ENCODE data around the gene MUC5B. TPM values are rescaled to one million over a fixed set of nuclear protein-coding genes. Genes with fewer than 3 reads are reported as not detected.

Gene MUC5B
- total and polyA plus RNA-seq, 2 of the 13 experiments (the other 11 are each of a cell fraction or from before 2014, with no cell fraction given), result 0.01 TPM; not detected in 1

- ATAC-seq, result no peak
- ChIA-PET POLR2A (no interaction called here), CTCF (ENCODE audit: low intra/inter-chr PET ratio, low total read pairs) (no interaction called here)
- peak; percentile 16; the same call in 1 of the 2 replicates for TF ChIP-seq ZBTB4 (CRISPR knock-in tag; IDR thresholded peaks at IDR 0.05; ENCODE audit: borderline replicate concordance)
- TF ChIP-seq ZBTB38 (CRISPR knock-in tag; IDR thresholded peaks at IDR 0.05), result peak; percentile 52; the same call in 1 of the 2 replicates
- no peak for TF ChIP-seq ZIK1 (CRISPR knock-in tag; IDR thresholded peaks at IDR 0.05; ENCODE audit: borderline replicate concordance, low read depth)
- TF ChIP-seq ZNF569 (CRISPR knock-in tag; IDR thresholded peaks at IDR 0.05; ENCODE audit: borderline replicate concordance), result no peak
- TF ChIP-seq ZNF747 (CRISPR knock-in tag; IDR thresholded peaks at IDR 0.05; ENCODE audit: borderline replicate concordance), result no peak
- no peak for TF ChIP-seq ZNF570 (CRISPR knock-in tag; IDR thresholded peaks at IDR 0.05; ENCODE audit: borderline replicate concordance)
- FAIRE-seq, result no peak
- H3K4me2 ChIP-seq (ENCODE audit: low read depth, low read length), result 0 out of 2 replicates have a peak overlapping the region, but pooled peaks have one; percentile 11
- H3K9me3 ChIP-seq (ENCODE audit: low read length), result no peaks in the 10 kb centered on the region
- in situ Hi-C loops (cut with HindIII; ENCODE audit: extremely low pct_ligation_motif_present, low pct_unique_long_range_greater_than_20kb) (loop anchor here (10.0 kb wide), 1 partner anchor 88 kb away; the partner anchor contains the start of gene BRSK2), intact Hi-C loops (cut with micrococcal nuclease; ENCODE audit: unreplicated experiment) (no loop called here)
- no TSS peak for BruUV-seq (replicated peaks)
- peaks cover 47% of the 10 kb centered on the region for H3K4me1 ChIP-seq (ENCODE audit: insufficient read depth, low read length)
- no peak for DNase-seq (ENCODE audit: low spot score)
- no peaks in the 10 kb centered on the region for H3K27me3 ChIP-seq (ENCODE audit: control insufficient read depth in 1 of 2, insufficient read depth in 2 of 2, low read length in 2 of 2)
- no peak overlapping the region for H3K4me3 ChIP-seq (replicated peaks in 1 of 3; ENCODE audit: insufficient read depth in 1 of 3, low read depth in 2 of 3, low read length in 3 of 3)
- no peak overlapping the region for H3K9ac ChIP-seq (ENCODE audit: insufficient read depth, low read depth, low read length)
- H3K79me2 ChIP-seq (ENCODE audit: insufficient read depth, low read length), result peaks cover 50% of the 10 kb centered on the region
- H3K36me3 ChIP-seq (replicated peaks in 1 of 2; ENCODE audit: control insufficient read depth in 1 of 2, insufficient read depth in 2 of 2, low read length in 2 of 2), result peaks cover 14 to 29% of the 10 kb centered on the region in 2 experiments; a peak in 4 of 5 replicates
- H2AFZ ChIP-seq (ENCODE audit: low read length), result no peak overlapping the region
- H4K20me1 ChIP-seq (ENCODE audit: insufficient read depth, low read length), result no peaks in the 10 kb centered on the region; the same call in 1 of the 2 replicates
- WGBS (ENCODE audit: low lambda C conversion rate), result 85% methylated on average over 5 of the region's 25 CpGs
- H3K27ac ChIP-seq (ENCODE audit: extremely low read length, insufficient read depth, low read length), result peak overlapping the region; percentile 33
These were observed 74.2 kb downstream of the MUC5B start for GRCh38 chr11:1297011-1297575.

Measured in HepG2 (cell line).